Small intestine (tissue), 7 donors: ENCODE measurements around the gene PGAP3. TPM values are rescaled to one million over a fixed set of nuclear protein-coding genes. Genes with fewer than 3 reads are reported as not detected.

Source experiments
- DNase-seq, 2 donors: peaks; one replicate each; pipeline versions ENCODE4 v3.0.0 to v3.0.0-alpha.2; 2013
- FAIRE-seq: peaks from 2 replicates; lab custom pipeline; 2012; peaks lifted over from hg19 to GRCh38; lab: Jason Lieb, UNC
- H3K27ac ChIP-seq, 3 donors: one replicate each; pipeline ENCODE4 v1.5.1; 2013; ENCODE audit warnings: low read length in 2 of 3, mild to moderate bottlenecking in 2 of 3, control low read depth in 1 of 3, inconsistent platforms in 1 of 3, low read depth in 1 of 3, moderate library complexity in 1 of 3
- H3K27me3 ChIP-seq, 3 donors: one replicate each; pipeline ENCODE4 v1.6.1; 2013; ENCODE audit warnings: low read length in 3 of 3, inconsistent platforms in 1 of 3; ENCODE audit not compliant: control insufficient read depth in 3 of 3, insufficient read depth in 3 of 3
- H3K36me3 ChIP-seq, 3 donors: one replicate each; pipeline ENCODE4 v1.6.1; 2013; ENCODE audit warnings: low read length in 3 of 3, inconsistent platforms in 1 of 3, low read depth in 1 of 3, mild to moderate bottlenecking in 1 of 3, moderate library complexity in 1 of 3; ENCODE audit not compliant: control insufficient read depth in 3 of 3, insufficient read depth in 2 of 3
- H3K4me1 ChIP-seq, 3 donors: one replicate each; pipeline ENCODE4 v1.6.1; 2013; ENCODE audit warnings: low read length in 2 of 3, inconsistent platforms in 1 of 3, low read depth in 1 of 3, mild to moderate bottlenecking in 1 of 3, moderate library complexity in 1 of 3; ENCODE audit not compliant: control insufficient read depth in 3 of 3, insufficient read depth in 2 of 3
- H3K4me3 ChIP-seq, 3 donors: one replicate each; pipeline ENCODE4 v1.5.1; 2013; ENCODE audit warnings: low read length in 3 of 3, control low read depth in 1 of 3, inconsistent platforms in 1 of 3, low read depth in 1 of 3, mild to moderate bottlenecking in 1 of 3, moderate library complexity in 1 of 3
- H3K9me3 ChIP-seq, 2 donors: one replicate each; pipeline ENCODE4 v1.6.1; 2013; ENCODE audit warnings: low read depth in 1 of 2, low read length in 1 of 2; ENCODE audit not compliant: control insufficient read depth in 2 of 2, insufficient read depth in 1 of 2
- WGBS, 3 donors: extraction: QIAGEN DNeasy Blood & Tissue Kit; methylation state at CpG; one replicate each; pipeline ENCODE4 v1.1.7; 2013; 5-methylcytosine and 5-hydroxymethylcytosine counted together
- polyA plus RNA-seq, 4 donors: library from polyadenylated mRNA; stranded (reverse) in 3 of 4; unstranded in 1 of 4; fragments of 200-250 nt in 3 of 4; fragments of 120-200 nt in 1 of 4; gene quantifications; one replicate each; pipeline versions ENCODE4 v1.2.1 to v1.2.3, GENCODE V29; 2013
- donor health status: healthy with polysubstance abuse.
- donor health status: control.
- donor health status: control.
- donor health status: Bipolar disorder and iron deficiency.
- donor health status: healthy.

PGAP3 gene
- polyA plus RNA-seq, 4 donors: 20.6 to 41.1 (median 28.6) TPM

DNA sequence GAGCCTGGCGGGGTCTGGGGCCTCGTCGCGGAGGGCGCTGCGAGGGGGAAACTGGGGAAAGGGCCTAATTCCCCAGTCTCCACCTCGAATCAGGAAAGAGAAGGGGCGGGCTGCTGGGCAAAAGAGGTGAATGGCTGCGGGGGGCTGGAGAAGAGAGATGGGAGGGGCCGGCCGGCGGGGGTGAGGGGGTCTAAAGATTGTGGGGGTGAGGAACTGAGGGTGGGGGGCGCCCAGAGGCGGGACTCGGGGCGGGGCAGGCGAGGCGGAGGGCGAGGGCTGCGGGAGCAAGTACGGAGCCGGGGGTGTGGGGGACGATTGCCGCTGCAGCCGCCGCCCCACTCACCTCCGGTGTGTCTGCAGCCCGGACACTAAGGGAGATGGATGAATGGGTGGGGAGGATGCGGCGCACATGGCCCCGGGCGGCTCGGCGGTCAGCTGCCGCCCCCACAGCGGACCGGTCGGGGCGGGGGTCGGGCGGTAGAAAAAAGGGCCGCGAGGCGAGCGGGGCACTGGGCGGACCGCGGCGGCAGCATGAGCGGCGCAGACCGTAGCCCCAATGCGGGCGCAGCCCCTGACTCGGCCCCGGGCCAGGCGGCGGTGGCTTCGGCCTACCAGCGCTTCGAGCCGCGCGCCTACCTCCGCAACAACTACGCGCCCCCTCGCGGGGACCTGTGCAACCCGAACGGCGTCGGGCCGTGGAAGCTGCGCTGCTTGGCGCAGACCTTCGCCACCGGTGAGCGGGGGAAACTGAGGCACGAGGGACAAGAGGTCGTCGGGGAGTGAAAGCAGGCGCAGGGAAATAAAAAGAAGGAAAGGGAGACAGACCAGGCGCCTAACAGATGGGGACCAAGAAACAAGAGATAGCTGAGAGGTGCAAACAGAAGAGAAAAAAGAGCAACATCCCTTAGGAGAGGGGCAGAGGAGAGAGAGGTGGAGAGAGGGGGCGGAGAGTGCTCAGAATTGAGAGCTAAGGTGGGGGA is 19.6 kb downstream of the PGAP3 start, which contains the start of gene PNMT:
PNMT (plus strand) TSS at position 509 of the 980 bp plus-strand sequence; CDS start at position 532, 23 bp downstream.
- H3K27ac ChIP-seq: no peak within 1 kb of the TSS

DNA sequence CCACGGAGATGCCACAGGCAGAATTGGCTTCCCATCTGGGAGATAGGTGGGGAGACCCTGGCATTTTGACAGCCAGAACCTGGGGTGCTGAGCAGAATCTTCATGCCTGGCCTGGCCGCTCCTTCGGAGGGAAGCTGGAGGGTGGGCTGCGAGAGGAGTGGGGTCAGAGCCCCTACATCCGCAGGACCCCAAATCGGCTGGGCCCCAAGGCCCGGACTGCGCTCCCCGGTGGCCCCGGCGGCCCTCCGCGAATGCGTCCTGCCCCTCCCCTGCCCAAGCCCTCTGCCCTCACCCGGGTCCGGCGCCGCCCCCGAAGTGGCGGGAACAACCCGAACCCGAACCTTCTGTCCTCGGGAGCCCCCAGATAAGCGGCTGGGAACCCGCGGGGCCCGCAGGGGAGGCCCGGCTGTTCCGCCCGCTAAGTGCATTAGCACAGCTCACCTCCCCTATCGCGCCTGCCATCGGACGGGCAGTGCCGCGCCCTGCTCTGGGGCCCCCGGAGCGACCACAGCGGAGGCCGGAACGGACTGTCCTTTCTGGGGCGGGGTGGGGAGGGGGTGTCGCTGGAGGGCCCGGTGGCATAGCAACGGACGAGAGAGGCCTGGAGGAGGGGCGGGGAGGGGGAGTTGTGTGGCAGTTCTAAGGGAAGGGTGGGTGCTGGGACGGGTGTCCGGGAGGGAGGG is 20.5 kb downstream of the PGAP3 start:
- H3K36me3 ChIP-seq: peaks cover 0 to 14% (median under 1%) of the 10 kb centered on the region in 3 donors
- no peak for FAIRE-seq
- DNase-seq: peak in 1 of 2 donors; percentile 68
- peak overlapping the region in 2 of 3 donors; percentile 19 to 47 for H3K4me3 ChIP-seq
- peak overlapping the region in 1 of 3 donors; percentile 17 for H3K27ac ChIP-seq
- WGBS, 3 donors: 6 to 7% (median 7%) methylated on average over 24 to 49 of the region's 49 CpGs
- peaks cover 0 to 4% of the 10 kb centered on the region in 2 donors for H3K9me3 ChIP-seq
- H3K27me3 ChIP-seq: peaks cover 0 to 24% (median 3%) of the 10 kb centered on the region in 3 donors
- H3K4me1 ChIP-seq: peaks cover 0 to 48% (median 11%) of the 10 kb centered on the region in 3 donors

More for the DNA sequence above, 19.6 kb downstream of the PGAP3 start, which contains the start of gene PNMT:
- FAIRE-seq (no peak), DNase-seq (peak; percentile 66 to 86)
- H3K36me3 ChIP-seq: peaks cover 0 to 11% (median 0%) of the 10 kb centered on the region in 3 donors
- peaks cover 0 to 46% (median 9%) of the 10 kb centered on the region in 3 donors for H3K4me1 ChIP-seq
- WGBS, 3 donors: 2% methylated on average over 41 to 85 of the region's 85 CpGs
- H3K27me3 ChIP-seq: peaks cover 0 to 24% (median 3%) of the 10 kb centered on the region in 3 donors
- peak within 1 kb of the TSS; percentile 19 to 47 (median 30) for H3K4me3 ChIP-seq
- H3K9me3 ChIP-seq: peaks cover 0 to 4% of the 10 kb centered on the region in 2 donors

DNA sequence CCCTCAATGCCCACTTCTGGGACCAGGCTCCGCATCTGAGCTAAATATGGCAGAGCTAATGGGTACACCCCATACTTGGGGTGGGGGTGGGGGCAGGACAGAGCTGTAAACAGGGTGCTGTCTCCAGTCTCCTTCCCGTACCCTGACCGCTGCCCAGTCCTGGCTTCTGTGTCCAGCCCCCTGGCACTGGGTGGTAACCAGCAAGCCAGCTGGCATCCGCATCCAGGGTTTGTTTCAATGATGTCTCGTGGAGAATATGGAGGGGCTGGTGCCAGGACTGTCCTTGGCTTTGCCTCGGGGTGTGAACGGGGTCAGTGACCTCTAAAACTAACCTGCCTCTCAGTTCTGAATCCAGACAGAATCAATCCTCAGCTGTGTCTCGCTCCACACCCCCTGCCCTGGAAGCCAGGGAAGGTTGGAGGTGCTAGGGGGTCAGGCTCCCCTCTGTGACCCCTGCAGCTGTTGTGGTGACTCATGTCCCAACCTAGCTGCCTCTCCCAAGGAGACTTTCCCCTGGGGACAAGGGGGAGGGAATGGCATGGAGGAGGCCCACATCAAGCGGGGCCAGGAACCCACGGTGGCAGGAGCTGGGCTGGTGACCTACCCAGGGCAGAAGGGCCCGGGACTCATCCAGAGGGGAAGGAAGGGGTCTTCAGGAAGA is 21.1 kb downstream of the PGAP3 start:
- FAIRE-seq (no peak), DNase-seq (peak; percentile 54 to 57)
- Histone ChIP-seq H3K9me3 (peaks cover 0 to 4% of the 10 kb centered on the region in 2 donors), H3K27ac (peak overlapping the region in 1 of 3 donors; percentile 17), H3K27me3 (peaks cover 0 to 24% (median 3%) of the 10 kb centered on the region in 3 donors), H3K36me3 (peaks cover 5 to 19% (median 5%) of the 10 kb centered on the region in 3 donors), H3K4me3 (no peak overlapping the region), H3K4me1 (peaks cover 0 to 41% (median 12%) of the 10 kb centered on the region in 3 donors)
- WGBS, 3 donors: 52 to 63% (median 60%) methylated on average over 11 of the region's 11 CpGs

DNA sequence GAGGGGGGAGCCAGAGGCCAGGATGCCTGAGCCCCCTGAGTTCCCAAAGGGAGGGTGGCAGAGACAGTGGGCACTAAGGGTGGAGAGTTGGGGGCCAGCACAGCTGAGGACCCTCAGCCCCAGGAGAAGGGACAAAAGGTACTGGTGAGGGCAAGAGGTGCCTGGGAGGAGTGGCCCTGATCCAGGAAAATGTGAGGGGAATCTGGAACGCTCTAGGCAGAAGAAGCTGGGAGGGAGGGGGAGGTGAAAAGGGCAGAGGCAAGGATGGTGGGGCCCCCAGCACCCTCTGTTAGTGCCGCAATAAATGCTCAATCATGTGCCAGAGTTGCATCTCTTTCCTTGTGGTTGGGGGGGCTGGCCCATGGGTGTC is 21.6 kb downstream of the PGAP3 start:
- Histone ChIP-seq H3K27me3 (peaks cover 0 to 24% (median 3%) of the 10 kb centered on the region in 3 donors), H3K9me3 (peaks cover 0 to 4% of the 10 kb centered on the region in 2 donors), H3K4me3 (no peak overlapping the region), H3K27ac (no peak overlapping the region), H3K36me3 (peaks cover 5 to 24% (median 6%) of the 10 kb centered on the region in 3 donors), H3K4me1 (peaks cover 0 to 36% (median 10%) of the 10 kb centered on the region in 3 donors)
- WGBS, 3 donors: 29 to 49% (median 44%) methylated on average over 2 of the region's 2 CpGs
- no peak for FAIRE-seq
- DNase-seq: peak in 1 of 2 donors; percentile 31

DNA sequence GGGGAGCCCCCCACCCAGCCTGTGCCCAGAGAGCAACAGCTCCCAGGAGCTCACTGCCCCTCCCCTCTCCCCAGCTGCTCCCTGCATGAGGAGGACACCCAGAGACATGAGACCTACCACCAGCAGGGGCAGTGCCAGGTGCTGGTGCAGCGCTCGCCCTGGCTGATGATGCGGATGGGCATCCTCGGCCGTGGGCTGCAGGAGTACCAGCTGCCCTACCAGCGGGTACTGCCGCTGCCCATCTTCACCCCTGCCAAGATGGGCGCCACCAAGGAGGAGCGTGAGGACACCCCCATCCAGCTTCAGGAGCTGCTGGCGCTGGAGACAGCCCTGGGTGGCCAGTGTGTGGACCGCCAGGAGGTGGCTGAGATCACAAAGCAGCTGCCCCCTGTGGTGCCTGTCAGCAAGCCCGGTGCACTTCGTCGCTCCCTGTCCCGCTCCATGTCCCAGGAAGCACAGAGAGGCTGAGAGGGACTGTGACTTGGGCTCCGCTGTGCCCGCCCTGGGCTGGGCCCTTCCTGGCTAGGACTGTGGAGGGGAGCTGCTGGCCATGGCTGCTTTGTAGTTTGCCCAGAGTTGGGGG is 22.1 kb downstream of the PGAP3 start:
- 51 to 65% (median 61%) methylated on average over 15 to 17 of the region's 17 CpGs for WGBS, 3 donors
- Histone ChIP-seq H3K36me3 (peaks cover 10 to 29% (median 10%) of the 10 kb centered on the region in 3 donors), H3K27me3 (peaks cover 0 to 24% (median 3%) of the 10 kb centered on the region in 3 donors), H3K4me1 (peaks cover 0 to 36% (median 10%) of the 10 kb centered on the region in 3 donors), H3K9me3 (peaks cover 0 to 4% of the 10 kb centered on the region in 2 donors), H3K27ac (no peak overlapping the region), H3K4me3 (no peak overlapping the region)
- DNase-seq: no peak
- FAIRE-seq: no peak

DNA sequence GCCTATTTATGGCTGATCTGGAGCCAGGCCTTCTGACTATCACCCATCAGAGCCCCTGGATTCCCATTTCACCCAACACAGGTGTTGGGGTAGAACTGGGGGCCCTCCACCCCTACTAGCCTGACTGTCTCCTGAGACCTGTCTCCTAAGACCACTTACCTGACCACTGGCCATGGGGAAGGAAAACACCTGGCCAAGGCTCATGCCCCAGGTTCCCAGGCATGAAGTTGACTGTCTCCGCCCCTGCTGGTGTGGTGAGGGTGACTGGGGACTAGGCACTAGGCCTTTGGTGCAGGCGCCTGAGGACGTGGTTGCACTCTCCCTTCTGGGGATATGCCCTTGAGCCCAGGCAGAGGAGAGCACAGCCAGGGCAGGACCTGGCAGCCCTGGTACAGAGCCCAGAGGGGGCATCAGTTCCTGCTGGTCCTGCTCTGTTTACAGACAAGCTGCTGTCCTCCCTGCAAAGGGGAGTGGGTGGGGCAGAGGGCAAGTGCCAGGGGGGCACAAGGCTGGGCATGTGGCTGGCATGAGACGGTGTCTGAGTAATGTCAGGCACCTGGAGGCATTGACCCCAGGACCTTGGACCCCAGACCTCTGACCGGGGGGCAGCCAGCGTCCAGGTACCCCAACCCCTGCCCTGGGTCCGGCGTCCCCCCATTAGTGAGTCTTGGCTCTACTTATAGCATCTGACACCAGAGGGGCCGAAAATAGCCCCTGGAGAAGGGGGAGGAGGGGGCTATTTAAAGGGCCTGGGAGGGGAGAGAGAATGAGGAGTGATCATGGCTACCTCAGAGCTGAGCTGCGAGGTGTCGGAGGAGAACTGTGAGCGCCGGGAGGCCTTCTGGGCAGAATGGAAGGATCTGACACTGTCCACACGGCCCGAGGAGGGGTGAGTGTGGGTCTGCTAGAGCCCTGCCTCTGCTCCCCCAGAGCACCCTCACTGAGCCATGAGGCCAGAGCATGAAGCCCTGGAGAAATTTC is 23.0 kb downstream of the PGAP3 start, which contains the start of gene TCAP:
TCAP (plus strand) TSS at position 769 of the 981 bp plus-strand sequence; CDS start at position 780, 11 bp downstream.
- Histone ChIP-seq H3K27ac (no peak within 1 kb of the TSS), H3K4me3 (no peak within 1 kb of the TSS), H3K4me1 (peaks cover 0 to 36% (median 10%) of the 10 kb centered on the region in 3 donors), H3K27me3 (peaks cover 0 to 22% (median 3%) of the 10 kb centered on the region in 3 donors), H3K36me3 (peaks cover 11 to 38% (median 16%) of the 10 kb centered on the region in 3 donors), H3K9me3 (peaks cover 0 to 4% of the 10 kb centered on the region in 2 donors)
- FAIRE-seq (no peak), DNase-seq (no peak)
- WGBS, 3 donors: 53 to 59% (median 54%) methylated on average over 14 to 15 of the region's 15 CpGs
